Measurements from ENCODE around the gene NPM1.

The NPM1 gene

GRCh38 chr5:171432076-171432475, 44.4 kb downstream of the NPM1 start:
- no peak for TF ChIP-seq YY1 (IDR thresholded peaks at IDR 0.05; ENCODE audit: low read depth)
- TF ChIP-seq TAF1 (IDR thresholded peaks at IDR 0.05; ENCODE audit: low read depth): no peak
- no peak for TF ChIP-seq REST (IDR thresholded peaks at IDR 0.05; ENCODE audit: low read depth)
- TF ChIP-seq CEBPB (IDR thresholded peaks at IDR 0.05): no peak
- no peak for TF ChIP-seq MAX (IDR thresholded peaks at IDR 0.05)
- no peak for TF ChIP-seq TCF12 (IDR thresholded peaks at IDR 0.05; ENCODE audit: low read depth)
- TF ChIP-seq TEAD4 (IDR thresholded peaks at IDR 0.05): no peak
- no peak for TF ChIP-seq CREB1 (IDR thresholded peaks at IDR 0.05; ENCODE audit: low read depth)
- TF ChIP-seq NFIC (IDR thresholded peaks at IDR 0.05): no peak

- TF ChIP-seq ZBTB7A (IDR thresholded peaks at IDR 0.05; ENCODE audit: low read depth): no peak
- TF ChIP-seq, protein P1, sequence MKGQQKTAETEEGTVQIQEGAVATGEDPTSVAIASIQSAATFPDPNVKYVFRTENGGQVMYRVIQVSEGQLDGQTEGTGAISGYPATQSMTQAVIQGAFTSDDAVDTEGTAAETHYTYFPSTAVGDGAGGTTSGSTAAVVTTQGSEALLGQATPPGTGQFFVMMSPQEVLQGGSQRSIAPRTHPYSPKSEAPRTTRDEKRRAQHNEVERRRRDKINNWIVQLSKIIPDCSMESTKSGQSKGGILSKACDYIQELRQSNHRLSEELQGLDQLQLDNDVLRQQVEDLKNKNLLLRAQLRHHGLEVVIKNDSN (IDR thresholded peaks at IDR 0.05): no peak
- TF ChIP-seq EGR1 (IDR thresholded peaks at IDR 0.05): no peak
- no peak for TF ChIP-seq CEBPB (IDR thresholded peaks at IDR 0.05)
- no peak for TF ChIP-seq REST (IDR thresholded peaks at IDR 0.05; ENCODE audit: low read depth)
- TF ChIP-seq NFIC (IDR thresholded peaks at IDR 0.05): no peak
- TF ChIP-seq FOXM1 (IDR thresholded peaks at IDR 0.05; ENCODE audit: borderline replicate concordance, low read depth): no peak
- TF ChIP-seq RAD21 (IDR thresholded peaks at IDR 0.05; ENCODE audit: low read depth): no peak
- TF ChIP-seq TAF1 (IDR thresholded peaks at IDR 0.05; ENCODE audit: low read depth): no peak
- TF ChIP-seq YY1 (IDR thresholded peaks at IDR 0.05; ENCODE audit: low read depth): no peak
- TF ChIP-seq TCF12 (IDR thresholded peaks at IDR 0.05; ENCODE audit: low read depth): no peak
- TF ChIP-seq CREB1 (IDR thresholded peaks at IDR 0.05; ENCODE audit: low read depth): no peak
- TF ChIP-seq EP300 (IDR thresholded peaks at IDR 0.05; ENCODE audit: borderline replicate concordance): no peak
- no peak for TF ChIP-seq MAX (IDR thresholded peaks at IDR 0.05)
- TF ChIP-seq TEAD4 (IDR thresholded peaks at IDR 0.05): no peak
Observed at GRCh38 chr5:171432583-171433351, 45.1 kb downstream of the NPM1 start.

DNA sequence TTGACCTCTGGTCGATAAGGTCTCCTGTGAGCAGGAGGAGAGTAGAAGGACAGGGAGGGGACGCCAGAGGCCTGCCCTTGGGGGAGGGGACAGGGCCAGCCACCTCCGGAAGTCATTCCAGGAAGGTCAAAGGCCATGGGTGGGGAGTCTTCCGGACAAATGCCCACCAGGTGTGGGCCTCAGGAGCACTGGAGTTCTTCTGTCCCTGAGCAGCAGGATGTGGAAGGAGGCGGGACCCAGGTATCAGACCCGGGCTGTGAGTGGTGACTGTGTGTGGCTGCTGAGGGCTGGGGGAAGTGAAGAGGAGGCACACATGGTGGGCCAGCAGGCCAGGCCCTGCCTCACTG, 45.7 kb downstream of the NPM1 start:
- no peak for TF ChIP-seq EGR1 (IDR thresholded peaks at IDR 0.05)
- no peak for TF ChIP-seq YY1 (IDR thresholded peaks at IDR 0.05; ENCODE audit: low read depth)
- no peak for TF ChIP-seq EP300 (IDR thresholded peaks at IDR 0.05; ENCODE audit: borderline replicate concordance)
- no peak for TF ChIP-seq ZBTB7A (IDR thresholded peaks at IDR 0.05; ENCODE audit: low read depth)
- TF ChIP-seq CEBPB (IDR thresholded peaks at IDR 0.05): no peak
- TF ChIP-seq TCF12 (IDR thresholded peaks at IDR 0.05; ENCODE audit: low read depth): no peak

DNA sequence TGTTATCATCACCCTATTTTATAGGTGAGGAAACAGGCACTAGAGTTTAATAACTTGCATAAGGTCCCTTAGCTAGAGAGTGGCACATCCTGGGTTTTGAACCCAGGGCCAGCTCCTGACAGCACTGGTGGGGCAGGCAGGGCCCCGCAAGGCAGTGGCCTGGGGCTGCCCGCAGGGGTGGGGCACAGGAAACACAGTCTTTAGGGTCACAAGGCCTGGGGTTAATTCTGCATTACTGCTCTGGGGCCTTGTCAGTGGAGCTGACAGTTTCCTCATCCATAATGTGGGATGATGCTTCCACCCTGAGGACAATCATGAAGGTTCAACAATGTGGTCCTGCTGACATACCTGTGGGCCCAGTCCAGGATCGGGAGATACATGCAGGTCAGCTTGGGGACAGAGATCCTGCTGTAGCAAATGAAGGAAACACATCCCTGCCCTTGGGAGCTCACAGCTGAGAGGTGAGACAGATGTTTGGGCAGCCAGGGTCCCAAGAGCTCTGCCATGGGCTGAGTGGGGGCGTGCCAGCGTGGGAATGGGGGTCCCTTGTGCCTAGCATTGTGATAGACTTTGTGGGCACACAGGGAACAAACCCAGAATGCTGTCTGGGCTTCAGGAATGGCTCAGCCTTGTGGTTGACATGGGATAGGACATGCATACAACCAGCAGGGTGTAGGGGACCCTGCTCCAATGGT, 46.5 kb downstream of the NPM1 start:
- 0 out of 2 replicates have a peak, but pooled peaks have one; percentile 4 for TF ChIP-seq RAD21 (IDR thresholded peaks at IDR 0.05; ENCODE audit: low read depth)
- no peak for TF ChIP-seq NFIC (IDR thresholded peaks at IDR 0.05)

- TF ChIP-seq CREB1 (IDR thresholded peaks at IDR 0.05; ENCODE audit: low read depth) (no peak), TCF12 (IDR thresholded peaks at IDR 0.05; ENCODE audit: low read depth) (no peak)
Observed at GRCh38 chr5:171434874-171435273, 47.2 kb downstream of the NPM1 start.

DNA sequence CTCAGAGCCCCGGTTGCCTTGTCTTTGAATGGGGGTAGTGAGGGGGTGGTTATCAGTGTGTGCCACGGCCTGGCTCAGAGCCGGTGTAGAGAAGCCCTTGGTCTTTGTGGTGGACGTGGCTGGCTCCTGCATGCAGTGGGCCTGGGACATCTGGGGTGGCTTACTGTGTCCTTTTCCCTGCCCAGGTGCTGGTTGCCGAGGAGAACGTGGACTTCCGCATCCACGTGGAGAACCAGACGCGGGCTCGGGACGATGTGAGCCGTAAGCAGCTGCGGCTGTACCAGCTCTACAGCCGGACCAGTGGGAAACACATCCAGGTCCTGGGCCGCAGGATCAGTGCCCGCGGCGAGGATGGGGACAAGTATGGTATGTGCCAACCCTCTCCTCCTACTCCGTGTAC, 48.3 kb downstream of the NPM1 start:
- TF ChIP-seq MAX (IDR thresholded peaks at IDR 0.05): no peak
- TF ChIP-seq FOXM1 (IDR thresholded peaks at IDR 0.05; ENCODE audit: borderline replicate concordance, low read depth): no peak

DNA sequence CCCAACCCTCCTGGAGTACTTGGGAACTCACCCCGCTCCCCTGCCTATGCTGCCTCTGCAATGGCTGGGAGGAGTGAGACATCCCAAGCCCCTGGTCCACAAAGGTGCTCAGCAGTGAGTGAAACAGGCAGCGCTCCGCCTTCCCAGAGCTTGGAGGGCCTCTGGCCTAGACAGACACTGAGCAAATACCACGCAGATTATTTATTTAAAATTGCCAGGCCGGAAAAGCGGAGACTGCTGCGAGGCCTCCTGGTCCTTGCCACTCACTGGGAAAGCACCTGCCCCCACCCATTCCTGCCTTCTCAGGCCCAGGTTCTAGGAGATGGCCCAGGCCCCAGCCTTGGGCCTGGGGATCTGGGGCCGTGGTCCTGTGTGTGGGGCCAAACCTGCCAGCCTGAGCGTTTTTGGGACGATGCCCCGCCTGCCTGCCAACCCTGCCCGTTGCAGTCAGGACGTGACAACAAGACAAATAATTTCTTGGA, 49.2 kb downstream of the NPM1 start:
- no peak for TF ChIP-seq EGR1 (IDR thresholded peaks at IDR 0.05)
